Naive thymus-derived CD4-positive, alpha-beta T cell (primary cell): ENCODE results near the gene ZNF654. TPM values are rescaled to one million over a fixed set of nuclear protein-coding genes. Genes with fewer than 3 reads are reported as not detected.
"Not testable (repeated sequence)": the region's sequence is repeated elsewhere in the genome, so short reads cannot be mapped to it uniquely, and the experiment has no call there.

Experiments
- ATAC-seq: fragments of 150-1000 bp; cut with Tn5 transposase; 2 replicates; pipeline ENCODE4 v1.10.0; 2021; ENCODE audit warnings: mild to moderate bottlenecking, moderate library complexity
- CTCF ChIA-PET: fragments of 350-600 bp; sonication (Branson Sonifier 250); formaldehyde crosslinking; loops from one replicate; lab custom pipeline; 2021; ENCODE audit warnings: antibody characterized with exemption; lab: Charles Lee
- POLR2A ChIA-PET: fragments of 350-600 bp; sonication (Branson Sonifier 250); formaldehyde crosslinking; loops from one replicate; lab custom pipeline; 2021; ENCODE audit warnings: antibody characterized with exemption, inconsistent platforms; lab: Charles Lee
- DNase-seq, 9 donors: peaks; one replicate each; pipeline versions ENCODE4 v3.0.0 to v3.0.0-alpha.2; 2020 to 2022; ENCODE audit warnings: mixed read lengths in 1 of 9
- H3K27ac ChIP-seq: one replicate; pipeline ENCODE4 v1.7.0; 2013; ENCODE audit warnings: mild to moderate bottlenecking, low read depth, low read length, moderate library complexity
- H3K27me3 ChIP-seq, 2 donors: one replicate each; pipeline ENCODE4 v1.7.0; 2013; ENCODE audit warnings: low read length in 2 of 2, mild to moderate bottlenecking in 2 of 2, moderate library complexity in 2 of 2; ENCODE audit not compliant: control insufficient read depth in 2 of 2, insufficient read depth in 2 of 2
- H3K36me3 ChIP-seq, 3 experiments: 1 replicate in 2 of 3; 2 replicates in 1 of 3; pipeline ENCODE4 v1.7.0; 2013; ENCODE audit warnings: low read length in 3 of 3, mild to moderate bottlenecking in 3 of 3, moderate library complexity in 1 of 3; ENCODE audit not compliant: insufficient read depth in 3 of 3, control insufficient read depth in 2 of 3
- H3K4me1 ChIP-seq, 2 donors: one replicate each; pipeline ENCODE4 v1.7.0; 2013; ENCODE audit warnings: low read length in 2 of 2, mild to moderate bottlenecking in 2 of 2, moderate library complexity in 1 of 2; ENCODE audit not compliant: control insufficient read depth in 2 of 2, insufficient read depth in 2 of 2
- H3K4me3 ChIP-seq: 2 replicates; pipeline ENCODE4 v1.7.0; 2013; ENCODE audit warnings: mild to moderate bottlenecking, low read length
- H3K9me3 ChIP-seq, 3 experiments: 1 replicate in 2 of 3; 2 replicates in 1 of 3; pipeline ENCODE4 v1.7.0; 2013; ENCODE audit warnings: low read length in 3 of 3; ENCODE audit not compliant: control insufficient read depth in 2 of 3
- H3K27ac Mint-ChIP-seq, 9 donors: one replicate each; pipeline ENCODE4 v1.8.0; 2020 to 2022; ENCODE audit warnings: mixed read lengths in 9 of 9, mild to moderate bottlenecking in 8 of 9, moderate library complexity in 5 of 9, inconsistent platforms in 2 of 9
- H3K27me3 Mint-ChIP-seq, 5 donors: one replicate each; pipeline ENCODE4 v1.8.0; 2021 to 2022; ENCODE audit warnings: mixed read lengths in 5 of 5, mild to moderate bottlenecking in 1 of 5
- H3K36me3 Mint-ChIP-seq, 5 donors: one replicate each; pipeline ENCODE4 v1.8.0; 2020 to 2022; ENCODE audit warnings: mixed read lengths in 5 of 5, mild to moderate bottlenecking in 3 of 5, inconsistent platforms in 1 of 5
- H3K4me1 Mint-ChIP-seq, 7 donors: one replicate each; pipeline ENCODE4 v1.8.0; 2020 to 2022; ENCODE audit warnings: mixed read lengths in 7 of 7, mild to moderate bottlenecking in 3 of 7, inconsistent platforms in 1 of 7
- H3K4me3 Mint-ChIP-seq, 10 donors: one replicate each; pipeline ENCODE4 v1.8.0; 2020 to 2022; ENCODE audit warnings: mild to moderate bottlenecking in 10 of 10, mixed read lengths in 10 of 10, moderate library complexity in 6 of 10, inconsistent platforms in 2 of 10
- H3K9me3 Mint-ChIP-seq, 11 donors: one replicate each; pipeline ENCODE4 v1.8.0; 2020 to 2022; ENCODE audit warnings: mixed read lengths in 11 of 11, mild to moderate bottlenecking in 4 of 11, inconsistent platforms in 1 of 11, moderate library complexity in 1 of 11
- intact Hi-C, 2 donors: fragments of 100-400 bp; cut with micrococcal nuclease; formaldehyde crosslinking; loops; one replicate each; pipeline ENCODE4 v1.15.1; 2023
- polyA plus RNA-seq, 2 donors: library from polyadenylated mRNA; unstranded; fragments of 300-500 nt; fragmentation: Illumina TruSeq; gene quantifications; one replicate each; pipeline ENCODE4 v1.2.3, GENCODE V29; 2021
- total RNA-seq, 6 experiments: library from RNA in 5 of 6; stranded (reverse) in 5 of 6; gene quantifications; 1 replicate in 5 of 6; 2 replicates in 1 of 6; pipeline ENCODE4 v1.2.3 and lab custom pipeline; 2021 to 2026

ZNF654 gene
- total and polyA plus RNA-seq, 7 experiments from 2014 or later: 11.4 to 32.2 (median 13.3) TPM

GRCh38 chr3:88182165-88182918 lies 123.3 kb downstream of the ZNF654 start:
- intact Hi-C loops, H3K27ac Mint-ChIP-seq, H3K4me3 ChIP-seq, DNase-seq, H3K36me3 ChIP-seq, ATAC-seq, H3K27ac ChIP-seq, H3K4me1 ChIP-seq, H3K9me3 ChIP-seq, H3K4me3 Mint-ChIP-seq, H3K4me1 Mint-ChIP-seq, POLR2A ChIA-PET, H3K27me3 ChIP-seq: not testable (repeated sequence)
- peaks cover 0 to 11% (median 5%) of the 10 kb centered on the region in 5 donors for H3K36me3 Mint-ChIP-seq
- peaks cover 2 to 45% (median 14%) of the 10 kb centered on the region in 11 donors for H3K9me3 Mint-ChIP-seq
- CTCF ChIA-PET: interaction anchor here (0.7 to 2.3 kb wide), 2 partner anchors 8 to 831 kb away, joined by 3 to 9 read pairs; no protein-coding TSS in a partner anchor
- peaks cover 0 to 14% (median 4%) of the 10 kb centered on the region in 5 donors for H3K27me3 Mint-ChIP-seq

GRCh38 chr3:88188436-88188835 lies 129.4 kb downstream of the ZNF654 start:
- Mint-ChIP-seq H3K9me3 (peaks cover 0 to 44% (median 16%) of the 10 kb centered on the region in 11 donors), H3K27me3 (peaks cover 0 to 10% (median 0%) of the 10 kb centered on the region in 5 donors), H3K36me3 (peaks cover 0 to 6% (median 0%) of the 10 kb centered on the region in 5 donors), H3K4me1 (peaks cover 0 to 2% (median 0%) of the 10 kb centered on the region in 7 donors), H3K4me3 (no peak overlapping the region), H3K27ac (no peak overlapping the region)
- ChIA-PET CTCF (no interaction called here), POLR2A (no interaction called here)
- no peaks in the 10 kb centered on the region for H3K4me1 ChIP-seq
- DNase-seq: no peak
- no peaks in the 10 kb centered on the region for H3K36me3 ChIP-seq
- H3K4me3 ChIP-seq: no peak overlapping the region
- no peak overlapping the region for H3K27ac ChIP-seq
- no peaks in the 10 kb centered on the region for H3K9me3 ChIP-seq
- no peak for ATAC-seq
- no peaks in the 10 kb centered on the region for H3K27me3 ChIP-seq
- intact Hi-C loops: no loop called here

DNA sequence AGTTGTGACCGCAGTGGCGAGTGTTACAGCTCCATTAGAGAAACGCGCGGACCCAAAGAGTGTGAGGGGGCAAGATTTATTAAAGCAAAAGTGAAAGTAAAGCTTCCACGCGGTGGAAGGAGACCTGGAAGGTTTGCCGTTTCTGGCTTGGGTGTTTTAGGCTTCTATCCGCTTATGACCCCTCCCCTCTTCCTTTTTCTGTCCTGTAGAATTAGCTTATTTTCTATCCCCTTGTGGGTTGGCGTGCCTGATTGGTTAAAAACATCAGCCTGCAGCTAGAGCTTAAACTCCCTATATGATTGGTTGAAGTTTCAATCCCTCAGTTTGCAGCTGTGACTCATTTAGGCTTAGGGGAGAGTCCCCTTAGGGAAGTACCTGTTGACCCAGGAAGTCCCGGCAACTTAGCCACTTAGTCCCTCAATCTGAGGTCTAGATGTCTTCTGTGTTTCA lies 130.3 kb downstream of the ZNF654 start:
- peaks cover 0 to 4% (median 0%) of the 10 kb centered on the region in 5 donors for H3K27me3 Mint-ChIP-seq
- no peaks in the 10 kb centered on the region for H3K27me3 ChIP-seq
- H3K4me1 ChIP-seq: no peaks in the 10 kb centered on the region
- no peak for DNase-seq
- H3K27ac ChIP-seq: no peak overlapping the region
- H3K27ac Mint-ChIP-seq: no peak overlapping the region
- H3K9me3 Mint-ChIP-seq: peaks cover 0 to 34% (median 13%) of the 10 kb centered on the region in 11 donors
- no peak overlapping the region for H3K4me3 Mint-ChIP-seq
- no peak overlapping the region for H3K4me3 ChIP-seq
- no peaks in the 10 kb centered on the region for H3K9me3 ChIP-seq
- peaks cover 0 to 6% (median 0%) of the 10 kb centered on the region in 5 donors for H3K36me3 Mint-ChIP-seq
- peaks cover 0 to 2% (median 0%) of the 10 kb centered on the region in 7 donors for H3K4me1 Mint-ChIP-seq
- POLR2A ChIA-PET: no interaction called here
- CTCF ChIA-PET: interaction anchor here (0.6 to 0.7 kb wide), 2 partner anchors 28 to 184 kb away, joined by 3 to 5 read pairs; no protein-coding TSS in a partner anchor
- H3K36me3 ChIP-seq: no peaks in the 10 kb centered on the region
- intact Hi-C loops: no loop called here
- ATAC-seq: no peak

- no peak for DNase-seq
These were observed 132.9 kb downstream of the ZNF654 start for GRCh38 chr3:88191872-88192409.

DNA sequence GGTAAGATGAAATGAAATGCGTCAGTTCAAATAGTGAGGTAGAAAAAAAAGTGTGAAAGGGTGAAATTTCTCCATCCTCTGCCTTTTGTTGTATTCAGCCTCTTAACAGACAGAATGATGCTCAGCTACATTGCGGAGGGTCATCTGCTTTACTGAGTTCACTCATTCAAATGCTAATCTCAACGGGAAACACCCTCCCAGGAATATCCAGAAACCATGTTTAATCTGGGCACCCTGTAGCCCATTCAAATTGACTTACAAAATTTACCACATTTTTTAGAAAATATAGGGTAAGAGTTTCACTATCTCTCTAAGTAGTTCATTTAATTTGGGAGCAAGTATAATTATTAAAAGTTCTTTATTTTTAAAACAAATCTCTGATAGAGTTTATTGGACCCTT lies 133.6 kb downstream of the ZNF654 start:
- no peaks in the 10 kb centered on the region for H3K36me3 ChIP-seq
- intact Hi-C loops: no loop called here
- no peak for DNase-seq
- no peaks in the 10 kb centered on the region for H3K27me3 ChIP-seq
- H3K4me1 ChIP-seq: no peaks in the 10 kb centered on the region
- H3K9me3 ChIP-seq: no peaks in the 10 kb centered on the region
- no peak overlapping the region for H3K27ac Mint-ChIP-seq
- POLR2A ChIA-PET: no interaction called here
- no peak for ATAC-seq
- H3K4me3 ChIP-seq: no peak overlapping the region
- H3K9me3 Mint-ChIP-seq: peaks cover 0 to 6% (median 0%) of the 10 kb centered on the region in 11 donors
- H3K27ac ChIP-seq: no peak overlapping the region
- no peaks in the 10 kb centered on the region for H3K36me3 Mint-ChIP-seq
- no peak overlapping the region for H3K4me3 Mint-ChIP-seq
- H3K27me3 Mint-ChIP-seq: peaks cover 0 to 4% (median 0%) of the 10 kb centered on the region in 5 donors
- peaks cover 0 to 7% (median 0%) of the 10 kb centered on the region in 7 donors for H3K4me1 Mint-ChIP-seq
- CTCF ChIA-PET: no interaction called here

More at GRCh38 chr3:88191872-88192409, 132.9 kb downstream of the ZNF654 start:
- no peak for ATAC-seq
- H3K36me3 ChIP-seq: no peaks in the 10 kb centered on the region
- Mint-ChIP-seq H3K4me1 (peaks cover 0 to 7% (median 0%) of the 10 kb centered on the region in 7 donors), H3K9me3 (peaks cover 0 to 11% (median 3%) of the 10 kb centered on the region in 11 donors), H3K4me3 (no peak overlapping the region), H3K36me3 (no peaks in the 10 kb centered on the region), H3K27ac (no peak overlapping the region), H3K27me3 (peaks cover 0 to 3% (median 0%) of the 10 kb centered on the region in 5 donors)
- no peak overlapping the region for H3K27ac ChIP-seq
- H3K27me3 ChIP-seq: no peaks in the 10 kb centered on the region
- intact Hi-C loops: no loop called here
- ChIA-PET POLR2A (no interaction called here), CTCF (no interaction called here)
- H3K4me1 ChIP-seq: no peaks in the 10 kb centered on the region
- H3K9me3 ChIP-seq: no peaks in the 10 kb centered on the region
- no peak overlapping the region for H3K4me3 ChIP-seq
